Measurements from ENCODE around the gene RABGAP1L.
"Not testable (repeated sequence)": the region's sequence is repeated elsewhere in the genome, so short reads cannot be mapped to it uniquely, and the experiment has no call there.

Gene RABGAP1L

GRCh38 chr1:174768949-174769348, 609.6 kb downstream of the RABGAP1L start:
- no peak for DNase-seq

GRCh38 chr1:174769961-174770549, 610.7 kb downstream of the RABGAP1L start:
- DNase-seq, result peak; percentile 61

- DNase-seq, result peak; percentile 23
Measured at GRCh38 chr1:174775621-174776020, 616.3 kb downstream of the RABGAP1L start.

- no peak for DNase-seq
Measured at GRCh38 chr1:174777262-174777661, 617.9 kb downstream of the RABGAP1L start.

- DNase-seq, result no peak
Measured at GRCh38 chr1:174785510-174785909, 626.2 kb downstream of the RABGAP1L start.

GRCh38 chr1:174786358-174786757, 627.0 kb downstream of the RABGAP1L start:
- DNase-seq, result no peak

- no peak for DNase-seq
Measured at GRCh38 chr1:174786760-174787159, 627.4 kb downstream of the RABGAP1L start.

GRCh38 chr1:174788981-174789380, 629.7 kb downstream of the RABGAP1L start:
- peak; percentile 91 for DNase-seq

- peak; percentile 88 for DNase-seq
Measured at GRCh38 chr1:174789399-174789798, 630.1 kb downstream of the RABGAP1L start.

- DNase-seq, result no peak
Measured at GRCh38 chr1:174791863-174792262, 632.5 kb downstream of the RABGAP1L start.

- no peak for DNase-seq
Measured at GRCh38 chr1:174794861-174795260, 635.5 kb downstream of the RABGAP1L start.

GRCh38 chr1:174795806-174796205, 636.5 kb downstream of the RABGAP1L start:
- DNase-seq, result peak; percentile 39

GRCh38 chr1:174797398-174797797, 638.1 kb downstream of the RABGAP1L start:
- no peak for DNase-seq

GRCh38 chr1:174799136-174799479, 639.8 kb downstream of the RABGAP1L start:
- DNase-seq, result no peak

GRCh38 chr1:174800216-174800851, 641.0 kb downstream of the RABGAP1L start:
- no peak for DNase-seq

- no peak for DNase-seq
Measured at GRCh38 chr1:174800876-174801275, 641.6 kb downstream of the RABGAP1L start.

- DNase-seq, result no peak
Measured at GRCh38 chr1:174809755-174810280, 650.5 kb downstream of the RABGAP1L start.

GRCh38 chr1:174812016-174812415, 652.7 kb downstream of the RABGAP1L start:
- no peak for DNase-seq

GRCh38 chr1:174812656-174813055, 653.3 kb downstream of the RABGAP1L start:
- no peak for DNase-seq

GRCh38 chr1:174815036-174815435, 655.7 kb downstream of the RABGAP1L start:
- DNase-seq, result peak; percentile 61

GRCh38 chr1:174815474-174815908, 656.2 kb downstream of the RABGAP1L start:
- no peak for DNase-seq

GRCh38 chr1:174816621-174817020, 657.3 kb downstream of the RABGAP1L start:
- DNase-seq, result not testable (repeated sequence)

- no peak for DNase-seq
Measured at GRCh38 chr1:174818014-174818616, 658.8 kb downstream of the RABGAP1L start.

- peak; percentile 28 for DNase-seq
Measured at GRCh38 chr1:174818951-174819350, 659.6 kb downstream of the RABGAP1L start.

All from fibroblast of skin of abdomen (primary cell).